Large intestine (tissue), 3 donors: ENCODE measurements around the gene KIF13A. TPM values are rescaled to one million over a fixed set of nuclear protein-coding genes. Genes with fewer than 3 reads are reported as not detected.
A peak's percentile ranks its signal among the peaks of the same experiment; 100 is the strongest.
"Not testable (repeated sequence)": the region's sequence is repeated elsewhere in the genome, so short reads cannot be mapped to it uniquely, and the experiment has no call there.

Experiments used
- DNase-seq, 2 donors: peaks; one replicate each; pipeline versions ENCODE4 v3.0.0 to v3.0.0-alpha.2; 2013
- H3K27ac ChIP-seq: one replicate; pipeline ENCODE4 v1.5.1; 2013; ENCODE audit warnings: low read length
- H3K27me3 ChIP-seq: 2 replicates; pipeline ENCODE4 v1.6.1; 2013; ENCODE audit warnings: low read length; ENCODE audit not compliant: control insufficient read depth, insufficient read depth
- H3K36me3 ChIP-seq: 2 replicates; pipeline ENCODE4 v1.6.1; 2013; ENCODE audit warnings: low read length; ENCODE audit not compliant: control insufficient read depth, insufficient read depth
- H3K4me1 ChIP-seq: one replicate; pipeline ENCODE4 v1.6.1; 2013; ENCODE audit warnings: low read length; ENCODE audit not compliant: control insufficient read depth, insufficient read depth
- H3K4me3 ChIP-seq: one replicate; pipeline ENCODE4 v1.5.1; 2013; ENCODE audit warnings: low read length
- H3K9me3 ChIP-seq: one replicate; pipeline ENCODE4 v1.6.1; 2013; ENCODE audit warnings: mild to moderate bottlenecking, low read depth, low read length, moderate library complexity; ENCODE audit not compliant: control insufficient read depth
- WGBS: methylation state at CpG from one replicate; pipeline ENCODE4 v1.1.5; 2013; ENCODE audit warnings: low lambda C conversion rate; ENCODE audit not compliant: insufficient coverage; 5-methylcytosine and 5-hydroxymethylcytosine counted together
- polyA plus RNA-seq: library from polyadenylated mRNA; unstranded; fragments of 120-200 nt; gene quantifications from one replicate; pipeline ENCODE4 v1.2.1, GENCODE V29; 2013

Gene KIF13A
- polyA plus RNA-seq, 1 donor: 34.4 TPM

DNA sequence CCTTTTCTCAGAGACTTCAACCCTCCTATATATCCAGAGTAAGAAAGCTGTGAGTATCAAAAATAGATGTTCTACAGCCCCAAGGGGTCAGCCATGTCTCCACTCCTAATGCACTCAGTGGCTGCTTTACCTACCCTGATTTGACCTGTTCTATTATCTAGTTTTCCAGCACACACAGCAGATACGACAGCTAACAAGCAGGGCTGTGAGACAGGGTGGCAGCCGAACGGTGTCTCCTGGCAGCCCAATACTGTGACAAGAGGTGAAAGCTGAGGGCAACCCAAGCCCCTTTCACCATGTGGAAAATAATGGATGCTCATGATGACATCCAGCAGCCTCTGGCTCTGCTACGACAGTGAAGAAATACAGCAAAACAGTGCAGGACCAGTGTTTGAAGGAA is 67.9 kb downstream of the KIF13A start:
- Histone ChIP-seq H3K36me3 (no peaks in the 10 kb centered on the region), H3K4me1 (no peaks in the 10 kb centered on the region), H3K9me3 (no peaks in the 10 kb centered on the region), H3K4me3 (no peak overlapping the region), H3K27ac (no peak overlapping the region), H3K27me3 (no peaks in the 10 kb centered on the region)
- WGBS: no CpG with 5 or more reads among the region's 4 CpGs
- DNase-seq: no peak

DNA sequence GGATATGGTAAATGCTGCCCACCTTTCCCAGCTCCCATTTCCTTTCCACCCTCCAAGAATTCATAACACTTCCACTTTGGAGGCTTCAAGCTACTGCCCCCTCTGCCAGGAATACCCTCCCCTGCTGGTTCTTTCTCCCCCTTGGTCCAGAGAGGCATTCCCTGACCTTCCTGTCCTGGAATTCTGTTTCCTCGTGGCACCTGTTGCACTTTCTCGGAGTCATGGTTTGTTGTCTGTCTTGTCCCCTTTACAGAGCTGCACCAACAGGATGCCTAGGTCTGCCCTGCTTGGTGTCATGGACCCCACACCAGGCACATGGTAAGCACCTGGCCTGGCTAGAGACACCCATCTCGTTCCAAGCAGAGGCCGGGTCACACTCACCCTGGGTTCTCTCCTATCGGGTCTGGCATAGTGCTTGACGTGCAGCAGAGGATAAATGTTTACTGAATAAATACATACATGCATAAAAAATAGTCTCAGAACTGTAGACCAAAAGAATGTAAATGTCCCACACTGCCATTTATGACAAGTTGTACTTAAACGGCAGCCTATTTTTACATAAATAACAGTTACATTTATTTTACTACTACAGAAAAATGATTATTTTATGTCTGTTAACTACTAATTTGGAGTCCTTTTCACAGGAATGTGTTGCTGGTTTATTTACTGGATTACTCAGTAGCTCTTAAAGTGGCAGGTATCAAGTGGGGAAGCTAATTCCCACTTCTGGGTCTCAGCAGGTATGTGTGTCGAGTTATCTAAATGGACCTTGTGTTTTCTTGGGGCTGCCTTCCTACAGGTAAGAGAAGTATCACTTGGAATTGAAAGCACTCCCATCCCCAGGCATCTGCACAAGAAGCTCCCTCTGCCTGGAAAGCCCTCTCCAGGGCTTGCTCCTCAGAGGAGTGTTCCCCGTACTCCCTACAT is 69.3 kb downstream of the KIF13A start:
- no peak overlapping the region for H3K27ac ChIP-seq
- no peaks in the 10 kb centered on the region for H3K4me1 ChIP-seq
- WGBS: 67% methylated on average over 1 of the region's 9 CpGs
- no peaks in the 10 kb centered on the region for H3K9me3 ChIP-seq
- no peaks in the 10 kb centered on the region for H3K27me3 ChIP-seq
- DNase-seq: no peak
- no peaks in the 10 kb centered on the region for H3K36me3 ChIP-seq
- no peak overlapping the region for H3K4me3 ChIP-seq

DNA sequence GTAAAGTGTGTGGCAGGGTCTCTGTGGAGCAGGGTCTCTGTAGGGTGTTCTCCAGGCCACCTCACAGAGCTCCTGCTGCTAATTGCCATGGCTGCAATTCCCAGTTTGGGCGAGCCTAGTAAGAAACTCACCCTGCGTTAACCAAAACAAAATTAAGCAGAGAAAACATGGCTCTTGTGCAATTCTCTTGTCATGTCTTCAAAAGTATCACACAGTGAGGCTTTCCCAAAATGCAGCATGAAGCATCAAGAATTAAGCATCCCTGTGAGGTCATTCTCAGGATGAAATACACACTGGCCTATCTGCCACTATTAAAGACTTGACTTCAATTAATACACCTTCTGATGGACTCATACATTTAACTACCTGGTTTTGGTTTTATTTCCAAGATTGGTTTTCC is 72.8 kb downstream of the KIF13A start:
- no peak for DNase-seq
- Histone ChIP-seq H3K9me3 (no peaks in the 10 kb centered on the region), H3K4me3 (no peak overlapping the region), H3K36me3 (no peaks in the 10 kb centered on the region), H3K27me3 (no peaks in the 10 kb centered on the region), H3K27ac (no peak overlapping the region), H3K4me1 (no peaks in the 10 kb centered on the region)
- WGBS: no CpG with 5 or more reads among the region's 2 CpGs

DNA sequence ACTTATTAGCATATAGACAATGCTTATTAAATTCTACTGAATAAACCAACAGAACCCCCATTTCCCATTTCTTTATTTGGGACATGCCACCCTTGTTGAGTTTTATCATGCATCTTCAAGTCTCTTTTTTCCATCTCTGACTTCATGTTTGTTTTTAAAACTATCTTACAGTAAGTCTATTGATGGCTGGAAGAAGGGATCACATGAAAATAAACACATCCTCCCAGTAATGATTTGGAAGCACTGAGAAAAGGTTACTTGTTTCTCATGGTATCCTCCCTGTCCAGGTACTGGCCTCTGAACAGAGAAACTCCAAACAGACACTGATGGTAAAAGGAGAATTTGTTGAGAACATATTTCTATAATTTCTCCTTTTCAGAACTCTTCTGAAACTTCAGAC is 74.9 kb downstream of the KIF13A start:
- Histone ChIP-seq H3K36me3 (no peaks in the 10 kb centered on the region), H3K9me3 (no peaks in the 10 kb centered on the region), H3K27ac (no peak overlapping the region), H3K27me3 (no peaks in the 10 kb centered on the region), H3K4me1 (no peaks in the 10 kb centered on the region), H3K4me3 (no peak overlapping the region)
- no peak for DNase-seq

DNA sequence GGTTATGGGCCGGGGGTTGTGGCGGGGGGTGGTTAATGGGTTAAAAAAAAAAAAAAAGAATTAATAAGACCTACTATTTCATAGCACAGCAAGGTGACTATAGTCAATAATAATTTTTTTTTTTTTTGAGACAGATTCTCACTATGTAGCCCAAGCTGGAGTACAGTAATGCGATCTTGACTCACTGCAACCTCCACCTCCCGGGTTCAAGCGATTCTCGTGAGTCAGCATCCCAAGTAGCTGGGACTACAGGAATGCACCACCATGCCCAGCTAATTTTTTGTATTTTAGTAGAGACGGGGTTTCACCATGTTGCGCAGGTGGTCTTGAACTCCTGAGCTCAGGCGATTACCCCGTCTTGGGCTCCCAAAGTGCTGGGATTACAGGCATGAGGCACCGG is 75.8 kb downstream of the KIF13A start:
- H3K4me1 ChIP-seq, H3K4me3 ChIP-seq, H3K27me3 ChIP-seq, H3K27ac ChIP-seq, DNase-seq, H3K9me3 ChIP-seq, H3K36me3 ChIP-seq: not testable (repeated sequence)
- no CpG with 5 or more reads among the region's 11 CpGs for WGBS

DNA sequence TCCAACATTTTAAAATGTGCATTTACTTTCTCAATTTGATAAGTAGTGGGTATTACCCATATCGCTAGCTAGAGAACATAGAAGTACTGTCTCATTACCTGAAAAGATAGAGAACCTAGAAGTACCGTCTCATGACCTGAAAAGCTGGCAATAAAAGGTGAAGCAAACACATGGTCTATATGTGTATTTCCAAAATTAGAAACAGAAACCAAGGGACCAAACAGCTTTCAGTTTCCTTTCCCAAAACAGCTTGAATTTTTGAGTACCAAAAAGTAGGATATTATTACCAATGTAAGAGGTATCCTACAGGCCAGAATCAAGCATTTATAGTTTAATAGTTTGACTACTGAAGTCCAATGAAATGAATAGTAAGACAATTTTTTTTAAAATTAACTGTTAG is 77.2 kb downstream of the KIF13A start:
- Histone ChIP-seq H3K36me3 (no peaks in the 10 kb centered on the region), H3K4me1 (no peaks in the 10 kb centered on the region), H3K4me3 (no peak overlapping the region), H3K9me3 (no peaks in the 10 kb centered on the region), H3K27me3 (no peaks in the 10 kb centered on the region), H3K27ac (no peak overlapping the region)
- no peak for DNase-seq
- WGBS: no CpG with 5 or more reads among the region's 2 CpGs

DNA sequence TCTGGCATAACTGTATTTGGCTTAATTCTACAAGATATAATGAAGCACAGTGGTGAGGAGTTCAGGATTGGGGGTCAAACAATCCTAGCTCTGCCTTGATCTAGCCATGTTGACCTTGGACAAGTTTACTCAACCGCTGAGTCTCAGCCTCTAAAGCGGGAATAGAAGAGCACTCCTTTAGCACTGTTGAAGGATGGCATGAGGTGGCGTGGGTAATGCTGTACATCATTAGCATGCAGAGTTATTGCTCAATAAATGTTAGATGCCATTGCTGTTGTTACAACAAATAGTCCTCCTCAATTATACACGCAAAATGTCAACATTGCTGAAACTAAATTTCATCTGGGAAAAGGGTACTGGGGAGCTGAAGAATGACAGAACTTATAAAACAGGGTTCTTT is 78.6 kb downstream of the KIF13A start:
- Histone ChIP-seq H3K36me3 (no peaks in the 10 kb centered on the region), H3K9me3 (no peaks in the 10 kb centered on the region), H3K4me3 (no peak overlapping the region), H3K4me1 (no peaks in the 10 kb centered on the region), H3K27me3 (no peaks in the 10 kb centered on the region), H3K27ac (no peak overlapping the region)
- WGBS: no CpG with 5 or more reads among the region's 4 CpGs
- no peak for DNase-seq

DNA sequence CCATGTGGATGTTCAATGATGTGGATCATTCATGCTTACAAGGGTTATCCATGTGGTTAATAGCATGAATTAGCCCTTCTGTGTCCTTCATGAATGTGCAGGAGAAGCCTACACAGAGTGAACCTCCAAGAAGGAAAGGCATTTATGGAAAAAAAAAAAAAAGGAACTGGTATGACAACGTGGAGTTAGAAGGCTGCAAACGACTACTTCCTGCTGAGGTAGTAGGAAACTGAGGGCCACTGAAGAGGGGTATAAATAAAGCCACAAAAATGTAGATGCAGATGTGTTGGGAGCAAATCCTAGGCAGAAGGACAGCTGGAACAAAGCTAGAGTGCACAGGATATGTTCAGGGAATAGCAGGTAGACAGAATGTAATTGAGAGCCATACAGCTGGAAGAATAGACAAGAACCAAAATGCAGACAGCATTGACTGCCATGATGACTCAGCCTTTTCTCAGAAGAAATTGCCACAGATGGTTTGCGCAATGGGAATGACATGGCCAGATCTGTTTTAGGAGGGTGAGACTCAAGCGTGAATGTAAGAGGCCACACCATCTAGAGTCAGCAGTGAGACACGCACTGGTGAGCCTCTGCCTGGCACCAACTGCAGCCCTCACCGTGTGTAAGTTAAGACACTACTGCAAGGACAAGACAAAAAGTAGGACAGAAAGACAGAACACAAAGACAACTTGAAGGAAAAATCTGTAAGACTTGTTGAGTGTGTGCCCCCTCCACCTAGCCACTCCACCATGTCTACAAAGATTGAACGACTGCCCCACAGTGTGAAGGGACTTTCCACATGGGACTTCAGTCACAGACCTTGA is 79.8 kb downstream of the KIF13A start:
- 60% methylated on average over 2 of the region's 7 CpGs for WGBS
- H3K9me3 ChIP-seq: no peaks in the 10 kb centered on the region
- peak; percentile 35 to 65 for DNase-seq

DNA sequence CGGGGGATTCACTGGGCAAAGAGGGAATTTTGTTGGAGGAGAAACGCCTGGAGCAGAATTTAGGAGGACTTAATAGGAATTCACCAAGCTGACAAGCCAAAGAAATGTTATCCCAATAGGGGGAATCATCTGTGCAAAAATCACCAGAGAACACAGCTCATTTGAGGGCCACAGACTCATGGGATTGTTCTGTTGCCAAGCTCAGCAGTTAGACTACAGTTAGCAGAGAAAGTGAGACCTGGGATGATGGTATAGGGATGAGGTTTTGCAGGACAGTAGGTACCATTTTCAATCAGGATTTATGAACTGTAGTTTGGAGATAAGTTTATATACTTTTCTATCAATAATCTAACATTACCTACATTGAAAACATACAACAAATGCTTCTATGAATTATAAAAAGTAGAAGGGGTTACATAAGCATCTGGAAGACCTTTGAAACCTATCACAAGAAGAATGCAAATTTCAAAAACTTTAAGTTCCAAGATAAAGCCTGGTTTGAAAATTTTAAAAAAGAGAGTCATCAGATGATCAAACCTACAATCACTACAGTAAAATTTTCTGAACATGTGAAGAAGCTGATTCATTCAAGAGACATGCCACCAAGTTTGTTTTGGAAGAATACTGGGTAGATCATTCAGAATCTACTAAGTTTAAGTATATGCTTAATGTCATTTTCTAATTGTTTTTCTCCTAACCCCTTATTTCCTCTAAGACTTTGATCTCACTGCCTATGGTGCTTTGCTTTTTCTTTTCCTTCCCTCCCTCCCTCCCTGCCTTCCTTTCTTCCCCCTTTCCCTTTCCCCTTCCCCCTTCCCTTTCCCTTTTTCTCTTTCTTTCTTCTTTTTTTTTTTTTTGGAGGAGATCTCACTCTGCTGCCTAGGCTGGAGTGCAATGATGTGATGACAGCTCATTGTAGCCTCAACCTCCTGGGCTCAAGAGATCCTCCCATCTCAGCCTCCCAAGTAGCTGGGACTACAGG is 81.5 kb downstream of the KIF13A start:
- Histone ChIP-seq H3K27ac (no peak overlapping the region), H3K9me3 (peaks cover under 1% of the 10 kb centered on the region), H3K36me3 (no peaks in the 10 kb centered on the region), H3K27me3 (no peaks in the 10 kb centered on the region), H3K4me3 (no peak overlapping the region), H3K4me1 (no peaks in the 10 kb centered on the region)
- WGBS: no CpG with 5 or more reads among the region's 2 CpGs
- DNase-seq: no peak

More for the DNA sequence above, 79.8 kb downstream of the KIF13A start:
- Histone ChIP-seq H3K27me3 (no peaks in the 10 kb centered on the region), H3K36me3 (no peaks in the 10 kb centered on the region), H3K27ac (no peak overlapping the region), H3K4me1 (no peaks in the 10 kb centered on the region), H3K4me3 (no peak overlapping the region)
